Measurements from ENCODE around the gene RABAC1. TPM values are rescaled to one million over a fixed set of nuclear protein-coding genes. Genes with fewer than 3 reads are reported as not detected.

RABAC1 gene
- polyA plus RNA-seq, result 279 and 290 TPM in 2 replicates
- polyA minus RNA-seq, result 81.8 and 91.5 TPM in 2 replicates

GRCh38 chr19:41959056-41960053 is at the start of gene RABAC1:
RABAC1 (minus strand) TSS chr19:41959321; CDS start chr19:41959292, 29 bp downstream.
- H4K20me1 ChIP-seq (ENCODE audit: insufficient read depth), result no peaks in the 10 kb centered on the region
- no peaks in the 10 kb centered on the region for H3K79me2 ChIP-seq (replicated peaks; ENCODE audit: insufficient read depth, low read length)
- H3K4me2 ChIP-seq (ENCODE audit: low read length), result peak within 1 kb of the TSS; percentile 72
- no peaks in the 10 kb centered on the region for H3K9me2 ChIP-seq (ENCODE audit: insufficient read depth, low read length)
- no peaks in the 10 kb centered on the region for H3K36me3 ChIP-seq (ENCODE audit: insufficient read depth, low read length)
- H3K4me3 ChIP-seq (ENCODE audit: low read length), result peak within 1 kb of the TSS; percentile 98
- H3K9ac ChIP-seq (ENCODE audit: low read length), result peak within 1 kb of the TSS; percentile 89
- H3K9me3 ChIP-seq (ENCODE audit: low read length), result no peaks in the 10 kb centered on the region
- H3K27ac ChIP-seq (ENCODE audit: low read length), result peak within 1 kb of the TSS; percentile 77
- no peak for TF ChIP-seq RAD21 (conservative IDR thresholded peaks at IDR 0.05)
- no peak for TF ChIP-seq TAF1 (IDR thresholded peaks at IDR 0.05; ENCODE audit: low read depth)
- TF ChIP-seq SMC3 (conservative IDR thresholded peaks at IDR 0.05; ENCODE audit: poor library complexity), result peak; percentile 33
- TF ChIP-seq, protein P1, sequence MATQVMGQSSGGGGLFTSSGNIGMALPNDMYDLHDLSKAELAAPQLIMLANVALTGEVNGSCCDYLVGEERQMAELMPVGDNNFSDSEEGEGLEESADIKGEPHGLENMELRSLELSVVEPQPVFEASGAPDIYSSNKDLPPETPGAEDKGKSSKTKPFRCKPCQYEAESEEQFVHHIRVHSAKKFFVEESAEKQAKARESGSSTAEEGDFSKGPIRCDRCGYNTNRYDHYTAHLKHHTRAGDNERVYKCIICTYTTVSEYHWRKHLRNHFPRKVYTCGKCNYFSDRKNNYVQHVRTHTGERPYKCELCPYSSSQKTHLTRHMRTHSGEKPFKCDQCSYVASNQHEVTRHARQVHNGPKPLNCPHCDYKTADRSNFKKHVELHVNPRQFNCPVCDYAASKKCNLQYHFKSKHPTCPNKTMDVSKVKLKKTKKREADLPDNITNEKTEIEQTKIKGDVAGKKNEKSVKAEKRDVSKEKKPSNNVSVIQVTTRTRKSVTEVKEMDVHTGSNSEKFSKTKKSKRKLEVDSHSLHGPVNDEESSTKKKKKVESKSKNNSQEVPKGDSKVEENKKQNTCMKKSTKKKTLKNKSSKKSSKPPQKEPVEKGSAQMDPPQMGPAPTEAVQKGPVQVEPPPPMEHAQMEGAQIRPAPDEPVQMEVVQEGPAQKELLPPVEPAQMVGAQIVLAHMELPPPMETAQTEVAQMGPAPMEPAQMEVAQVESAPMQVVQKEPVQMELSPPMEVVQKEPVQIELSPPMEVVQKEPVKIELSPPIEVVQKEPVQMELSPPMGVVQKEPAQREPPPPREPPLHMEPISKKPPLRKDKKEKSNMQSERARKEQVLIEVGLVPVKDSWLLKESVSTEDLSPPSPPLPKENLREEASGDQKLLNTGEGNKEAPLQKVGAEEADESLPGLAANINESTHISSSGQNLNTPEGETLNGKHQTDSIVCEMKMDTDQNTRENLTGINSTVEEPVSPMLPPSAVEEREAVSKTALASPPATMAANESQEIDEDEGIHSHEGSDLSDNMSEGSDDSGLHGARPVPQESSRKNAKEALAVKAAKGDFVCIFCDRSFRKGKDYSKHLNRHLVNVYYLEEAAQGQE (IDR thresholded peaks at IDR 0.05; ENCODE audit: borderline replicate concordance), result peak; percentile 41
- TF ChIP-seq POLR2AphosphoS5 (IDR thresholded peaks at IDR 0.05), result no peak
- TF ChIP-seq EP300 (conservative IDR thresholded peaks at IDR 0.05; ENCODE audit: poor library complexity, severe bottlenecking), result peak; percentile 42
- peak; percentile 76 for TF ChIP-seq CTCF (IDR thresholded peaks at IDR 0.05; ENCODE audit: poor library complexity, severe bottlenecking)
- TF ChIP-seq MXI1 (conservative IDR thresholded peaks at IDR 0.05; ENCODE audit: poor library complexity, severe bottlenecking), result peak; percentile 51
- TF ChIP-seq EZH2 (IDR thresholded peaks at IDR 0.05; ENCODE audit: borderline replicate concordance, insufficient read depth, low read length, poor library complexity, severe bottlenecking), result no peak
- H3K27me3 ChIP-seq (ENCODE audit: insufficient read depth, low read depth, low read length), result no peaks in the 10 kb centered on the region
- H2AFZ ChIP-seq (ENCODE audit: low read depth, low read length), result peak within 1 kb of the TSS; percentile 48
- H3F3A ChIP-seq (ENCODE audit: insufficient read depth, low read length, poor library complexity, severe bottlenecking), result no peaks in the 10 kb centered on the region

GRCh38 chr19:42006569-42006968 is 47.4 kb upstream of the RABAC1 start:
- Histone ChIP-seq H3K4me3 (ENCODE audit: low read length) (no peak overlapping the region), H3F3A (ENCODE audit: insufficient read depth, low read length, poor library complexity, severe bottlenecking) (no peaks in the 10 kb centered on the region), H3K79me2 (replicated peaks; ENCODE audit: insufficient read depth, low read length) (no peaks in the 10 kb centered on the region), H3K9ac (ENCODE audit: low read length) (no peak overlapping the region), H3K9me2 (ENCODE audit: insufficient read depth, low read length) (no peaks in the 10 kb centered on the region), H2AFZ (ENCODE audit: low read depth, low read length) (no peak overlapping the region), H4K20me1 (ENCODE audit: insufficient read depth) (no peaks in the 10 kb centered on the region), H3K36me3 (ENCODE audit: insufficient read depth, low read length) (peaks cover 8% of the 10 kb centered on the region), H3K4me2 (ENCODE audit: low read length) (no peak overlapping the region), H3K9me3 (ENCODE audit: low read length) (no peaks in the 10 kb centered on the region), H3K27me3 (ENCODE audit: insufficient read depth, low read depth, low read length) (no peaks in the 10 kb centered on the region), H3K27ac (ENCODE audit: low read length) (no peak overlapping the region)
- TF ChIP-seq MXI1 (conservative IDR thresholded peaks at IDR 0.05; ENCODE audit: poor library complexity, severe bottlenecking), result no peak
